CD14-positive monocyte (primary cell): Measurements from ENCODE around the gene ASPN. TPM values are rescaled to one million over a fixed set of nuclear protein-coding genes. Genes with fewer than 3 reads are reported as not detected.

Experiments
- DNase-seq, 3 donors: peaks; one replicate each; pipeline ENCODE4 v3.0.0-alpha.2; 2011 to 2022
- H2AFZ ChIP-seq: 2 replicates; pipeline ENCODE4 v1.6.0; 2012; ENCODE audit warnings: mild to moderate bottlenecking, low read depth, low read length, inconsistent platforms; ENCODE audit not compliant: insufficient read depth, poor library complexity, severe bottlenecking
- H3K27ac ChIP-seq, 2 donors: 1 replicate in 1 of 2; 2 replicates in 1 of 2; pipeline ENCODE4 v1.5.1; 2012 to 2013; ENCODE audit warnings: low read length in 2 of 2, control low read depth in 1 of 2, inconsistent platforms in 1 of 2, low read depth in 1 of 2, mild to moderate bottlenecking in 1 of 2
- H3K27me3 ChIP-seq, 2 donors: one replicate each; pipeline versions ENCODE4 v1.6.0 to v1.6.1; 2011 to 2013; ENCODE audit warnings: low read length in 2 of 2; ENCODE audit not compliant: control insufficient read depth in 2 of 2, insufficient read depth in 2 of 2
- H3K36me3 ChIP-seq, 2 donors: replicated peaks in 1 of 2; 1 replicate in 1 of 2; 2 replicates in 1 of 2; pipeline versions ENCODE4 v1.5.1 to v1.6.1; 2012 to 2013; ENCODE audit warnings: low read length in 2 of 2, control low read depth in 1 of 2, inconsistent platforms in 1 of 2, mild to moderate bottlenecking in 1 of 2; ENCODE audit not compliant: insufficient read depth in 2 of 2, control insufficient read depth in 1 of 2
- H3K4me1 ChIP-seq, 2 donors: 1 replicate in 1 of 2; 2 replicates in 1 of 2; pipeline versions ENCODE4 v1.5.1 to v1.6.1; 2012 to 2013; ENCODE audit warnings: low read length in 2 of 2, control low read depth in 1 of 2, inconsistent platforms in 1 of 2, mild to moderate bottlenecking in 1 of 2, moderate library complexity in 1 of 2; ENCODE audit not compliant: insufficient read depth in 2 of 2, control insufficient read depth in 1 of 2
- H3K4me2 ChIP-seq: replicated peaks from 2 replicates; pipeline ENCODE3; 2012; ENCODE audit warnings: low read length, moderate library complexity, mild to moderate bottlenecking; ENCODE audit not compliant: poor library complexity, severe bottlenecking; ENCODE audit errors: extremely low read depth
- H3K4me3 ChIP-seq, 3 experiments: fragments of 200-600 bp in 1 of 3; sonication (generic) in 1 of 3; replicated peaks in 1 of 3; 1 replicate in 2 of 3; 2 replicates in 1 of 3; pipeline ENCODE4 v1.5.1; 2011 to 2013; ENCODE audit warnings: low read length in 3 of 3, mild to moderate bottlenecking in 3 of 3, control low read depth in 2 of 3, low read depth in 2 of 3, inconsistent platforms in 1 of 3, moderate library complexity in 1 of 3
- H3K79me2 ChIP-seq: 2 replicates; pipeline ENCODE4 v1.6.0; 2012; ENCODE audit warnings: mild to moderate bottlenecking, control low read depth, inconsistent platforms, low read length, moderate library complexity; ENCODE audit not compliant: insufficient read depth
- H3K9ac ChIP-seq: 2 replicates; pipeline ENCODE4 v1.6.0; 2017; ENCODE audit warnings: low read length, mild to moderate bottlenecking; ENCODE audit not compliant: insufficient read depth, poor library complexity, severe bottlenecking
- H3K9me3 ChIP-seq, 2 donors: replicated peaks in 1 of 2; 1 replicate in 1 of 2; 2 replicates in 1 of 2; pipeline versions ENCODE4 v1.5.1 to v1.6.1; 2012 to 2013; ENCODE audit warnings: low read length in 2 of 2, control low read depth in 1 of 2; ENCODE audit not compliant: control insufficient read depth in 1 of 2, insufficient read depth in 1 of 2
- H4K20me1 ChIP-seq: 2 replicates; pipeline ENCODE4 v1.6.0; 2012; ENCODE audit warnings: mild to moderate bottlenecking, low read length, control low read depth, moderate library complexity; ENCODE audit not compliant: insufficient read depth
- H3K27ac Mint-ChIP-seq, 7 donors: one replicate each; pipeline ENCODE4 v1.8.0; 2020; ENCODE audit warnings: mild to moderate bottlenecking in 7 of 7, mixed read lengths in 7 of 7, moderate library complexity in 6 of 7, inconsistent platforms in 2 of 7
- H3K27me3 Mint-ChIP-seq, 3 donors: one replicate each; pipeline ENCODE4 v1.8.0; 2021 to 2022; ENCODE audit warnings: low read depth in 3 of 3, mild to moderate bottlenecking in 3 of 3, mixed read lengths in 3 of 3, moderate library complexity in 3 of 3, inconsistent platforms in 1 of 3
- H3K36me3 Mint-ChIP-seq, 2 donors: one replicate each; pipeline ENCODE4 v1.8.0; 2020; ENCODE audit warnings: mixed read lengths in 2 of 2, inconsistent platforms in 1 of 2, mild to moderate bottlenecking in 1 of 2
- H3K4me1 Mint-ChIP-seq: one replicate; pipeline ENCODE4 v1.8.0; 2020; ENCODE audit warnings: mild to moderate bottlenecking, mixed read lengths
- H3K4me3 Mint-ChIP-seq, 2 donors: one replicate each; pipeline ENCODE4 v1.8.0; 2020; ENCODE audit warnings: mild to moderate bottlenecking in 2 of 2, mixed read lengths in 2 of 2, moderate library complexity in 1 of 2
- H3K9me3 Mint-ChIP-seq, 7 donors: one replicate each; pipeline ENCODE4 v1.8.0; 2020 to 2022; ENCODE audit warnings: mixed read lengths in 7 of 7, mild to moderate bottlenecking in 6 of 7, moderate library complexity in 6 of 7, inconsistent platforms in 2 of 7
- WGBS: methylation state at CpG from one replicate; pipeline ENCODE4 v1.1.5; 2013; ENCODE audit warnings: missing lambda C conversion rate; ENCODE audit not compliant: insufficient coverage; 5-methylcytosine and 5-hydroxymethylcytosine counted together
- intact Hi-C, 2 donors: fragments of 100-400 bp; cut with micrococcal nuclease; formaldehyde crosslinking; loops; one replicate each; pipeline versions ENCODE4 v1.15.0 to v1.15.1; 2023
- polyA plus RNA-seq, 3 donors: library from polyadenylated mRNA; depleted of rRNA in 1 of 3; unstranded in 2 of 3; stranded (reverse) in 1 of 3; fragments of 300-500 nt in 2 of 3; fragments of >200 nt in 1 of 3; fragmentation: Illumina TruSeq in 2 of 3; gene quantifications; 1 replicate in 2 of 3; 2 replicates in 1 of 3; pipeline ENCODE4 v1.2.3, GENCODE V29; 2012 to 2021
- TF ChIP-seq, protein P1 (sequence below): fragments of 200-600 bp; IDR thresholded peaks from one replicate; pipeline ENCODE4 v1.8.0; 2022; ENCODE audit warnings: antibody characterized with exemption, mild to moderate bottlenecking

The ASPN gene
- polyA plus RNA-seq, 3 donors = not detected

DNA sequence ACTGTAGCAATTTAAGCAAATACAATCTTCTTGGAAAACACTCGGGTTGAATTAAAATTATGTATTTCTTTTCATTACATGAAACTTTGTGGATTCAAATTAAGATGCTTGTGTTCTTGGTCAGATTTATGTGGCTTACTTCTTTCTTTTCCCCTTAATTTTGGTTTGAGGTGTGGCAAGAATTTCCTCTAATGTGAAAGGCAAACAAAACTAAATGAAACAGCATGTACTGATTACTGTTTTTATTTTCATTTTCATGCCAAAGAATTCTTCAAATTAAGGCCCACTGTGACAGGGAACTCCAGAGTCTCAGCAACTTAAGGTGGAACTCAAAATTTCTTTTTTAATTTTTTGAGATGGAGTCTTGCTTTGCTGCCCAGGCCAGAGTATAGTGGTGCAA is 58.0 kb downstream of the ASPN start, which contains the start of gene OMD:
Gene OMD (minus strand): TSS at position 132 of the 400 bp plus-strand sequence. CDS start 6,913 bp downstream, outside the sequence.
- Histone ChIP-seq H3K79me2 (no peaks in the 10 kb centered on the region), H2AFZ (no peak within 1 kb of the TSS), H3K36me3 (no peaks in the 10 kb centered on the region), H3K9ac (no peak within 1 kb of the TSS), H3K27ac (no peak within 1 kb of the TSS), H3K9me3 (no peaks in the 10 kb centered on the region), H3K4me3 (no peak within 1 kb of the TSS), H4K20me1 (no peaks in the 10 kb centered on the region), H3K4me2 (no peak within 1 kb of the TSS), H3K27me3 (no peaks in the 10 kb centered on the region), H3K4me1 (no peaks in the 10 kb centered on the region)
- Mint-ChIP-seq H3K4me1 (peaks cover 5% of the 10 kb centered on the region), H3K27me3 (no peaks in the 10 kb centered on the region), H3K4me3 (no peak within 1 kb of the TSS), H3K9me3 (no peaks in the 10 kb centered on the region), H3K27ac (peak within 1 kb of the TSS in 1 of 7 donors; percentile 19), H3K36me3 (peaks cover 3 to 4% of the 10 kb centered on the region in 2 donors)
- no peak for DNase-seq
- TF ChIP-seq, protein P1, sequence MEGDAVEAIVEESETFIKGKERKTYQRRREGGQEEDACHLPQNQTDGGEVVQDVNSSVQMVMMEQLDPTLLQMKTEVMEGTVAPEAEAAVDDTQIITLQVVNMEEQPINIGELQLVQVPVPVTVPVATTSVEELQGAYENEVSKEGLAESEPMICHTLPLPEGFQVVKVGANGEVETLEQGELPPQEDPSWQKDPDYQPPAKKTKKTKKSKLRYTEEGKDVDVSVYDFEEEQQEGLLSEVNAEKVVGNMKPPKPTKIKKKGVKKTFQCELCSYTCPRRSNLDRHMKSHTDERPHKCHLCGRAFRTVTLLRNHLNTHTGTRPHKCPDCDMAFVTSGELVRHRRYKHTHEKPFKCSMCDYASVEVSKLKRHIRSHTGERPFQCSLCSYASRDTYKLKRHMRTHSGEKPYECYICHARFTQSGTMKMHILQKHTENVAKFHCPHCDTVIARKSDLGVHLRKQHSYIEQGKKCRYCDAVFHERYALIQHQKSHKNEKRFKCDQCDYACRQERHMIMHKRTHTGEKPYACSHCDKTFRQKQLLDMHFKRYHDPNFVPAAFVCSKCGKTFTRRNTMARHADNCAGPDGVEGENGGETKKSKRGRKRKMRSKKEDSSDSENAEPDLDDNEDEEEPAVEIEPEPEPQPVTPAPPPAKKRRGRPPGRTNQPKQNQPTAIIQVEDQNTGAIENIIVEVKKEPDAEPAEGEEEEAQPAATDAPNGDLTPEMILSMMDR = no peak
- intact Hi-C loops = no loop called here
- no CpG with 5 or more reads among the region's 1 CpG for WGBS

DNA sequence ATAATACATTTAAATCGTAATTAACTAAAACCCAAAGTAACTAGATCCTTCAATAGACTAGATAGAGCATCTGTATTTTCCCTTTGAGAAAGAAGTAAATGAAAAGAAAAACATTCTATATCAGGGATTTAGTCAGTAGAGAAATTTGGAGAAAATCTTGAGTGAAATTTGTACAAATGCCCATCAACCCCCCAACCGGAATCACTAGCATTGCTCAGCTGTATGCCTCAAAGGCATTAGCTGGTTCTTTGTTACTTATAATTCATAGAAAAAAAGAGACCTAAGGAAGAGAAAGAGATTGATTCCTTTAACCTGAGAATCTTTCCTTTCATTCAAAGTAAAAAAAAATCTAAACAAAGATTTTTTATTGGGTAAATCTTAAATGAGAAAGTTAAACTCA is 58.7 kb downstream of the ASPN start:
- Histone ChIP-seq H3K4me2 (no peak overlapping the region), H3K4me1 (no peaks in the 10 kb centered on the region), H3K9me3 (no peaks in the 10 kb centered on the region), H3K9ac (no peak overlapping the region), H2AFZ (no peak overlapping the region), H4K20me1 (no peaks in the 10 kb centered on the region), H3K36me3 (no peaks in the 10 kb centered on the region), H3K4me3 (no peak overlapping the region), H3K27me3 (no peaks in the 10 kb centered on the region), H3K27ac (no peak overlapping the region), H3K79me2 (no peaks in the 10 kb centered on the region)
- intact Hi-C loops = no loop called here
- H3K27me3 Mint-ChIP-seq = peaks cover 0 to 2% (median 0%) of the 10 kb centered on the region in 3 donors
- peaks cover 5% of the 10 kb centered on the region for H3K4me1 Mint-ChIP-seq
- WGBS = no CpG with 5 or more reads among the region's 2 CpGs
- no peak overlapping the region for H3K4me3 Mint-ChIP-seq
- no peak overlapping the region for H3K27ac Mint-ChIP-seq
- DNase-seq = no peak
- no peaks in the 10 kb centered on the region for H3K9me3 Mint-ChIP-seq
- peaks cover 3 to 4% of the 10 kb centered on the region in 2 donors for H3K36me3 Mint-ChIP-seq
- TF ChIP-seq, protein P1 = no peak
